Measurements from ENCODE around the gene ASS1.

DNA sequence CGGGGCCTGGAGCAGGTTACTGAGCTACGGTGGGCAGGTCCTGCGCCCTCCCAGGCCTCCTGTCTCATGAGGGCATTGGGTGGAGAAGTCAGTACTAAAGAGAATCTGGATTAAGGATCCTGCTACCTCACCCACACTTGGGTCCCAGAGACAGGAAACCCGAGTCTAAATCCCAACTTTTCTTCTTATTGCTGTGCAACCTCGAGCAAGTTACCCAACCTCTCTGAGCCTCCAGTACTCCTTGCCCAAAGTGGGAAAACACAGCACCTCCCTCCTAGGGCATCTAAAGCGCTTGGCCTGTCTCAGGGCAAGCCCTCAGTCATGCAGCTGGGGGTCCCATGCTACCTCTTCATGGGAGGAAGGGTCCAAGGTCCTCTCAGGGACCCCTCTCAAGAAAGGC lies 28.2 kb downstream of the ASS1 start:
- TF ChIP-seq EZH2 (IDR thresholded peaks at IDR 0.05; ENCODE audit: borderline replicate concordance, low read depth, low read length, severe bottlenecking), result no peak
- TF ChIP-seq, protein P1, sequence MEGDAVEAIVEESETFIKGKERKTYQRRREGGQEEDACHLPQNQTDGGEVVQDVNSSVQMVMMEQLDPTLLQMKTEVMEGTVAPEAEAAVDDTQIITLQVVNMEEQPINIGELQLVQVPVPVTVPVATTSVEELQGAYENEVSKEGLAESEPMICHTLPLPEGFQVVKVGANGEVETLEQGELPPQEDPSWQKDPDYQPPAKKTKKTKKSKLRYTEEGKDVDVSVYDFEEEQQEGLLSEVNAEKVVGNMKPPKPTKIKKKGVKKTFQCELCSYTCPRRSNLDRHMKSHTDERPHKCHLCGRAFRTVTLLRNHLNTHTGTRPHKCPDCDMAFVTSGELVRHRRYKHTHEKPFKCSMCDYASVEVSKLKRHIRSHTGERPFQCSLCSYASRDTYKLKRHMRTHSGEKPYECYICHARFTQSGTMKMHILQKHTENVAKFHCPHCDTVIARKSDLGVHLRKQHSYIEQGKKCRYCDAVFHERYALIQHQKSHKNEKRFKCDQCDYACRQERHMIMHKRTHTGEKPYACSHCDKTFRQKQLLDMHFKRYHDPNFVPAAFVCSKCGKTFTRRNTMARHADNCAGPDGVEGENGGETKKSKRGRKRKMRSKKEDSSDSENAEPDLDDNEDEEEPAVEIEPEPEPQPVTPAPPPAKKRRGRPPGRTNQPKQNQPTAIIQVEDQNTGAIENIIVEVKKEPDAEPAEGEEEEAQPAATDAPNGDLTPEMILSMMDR (IDR thresholded peaks at IDR 0.05; ENCODE audit: borderline replicate concordance, extremely low read depth, low read length, poor library complexity, severe bottlenecking), result no peak
